GM13976 (cell line): ENCODE results near the gene AP1G2.
"Not testable (repeated sequence)": the region's sequence is repeated elsewhere in the genome, so short reads cannot be mapped to it uniquely, and the experiment has no call there.

ENCODE experiments used
- DNase-seq: peaks from one replicate; pipeline ENCODE4 v3.0.0; 2012; ENCODE audit warnings: low spot score
- CTCF ChIP-seq: IDR thresholded peaks from 2 replicates; pipeline ENCODE4 v1.5.1; 2012; ENCODE audit warnings: borderline replicate concordance, mild to moderate bottlenecking; ENCODE audit not compliant: insufficient read depth; ENCODE audit errors: extremely low read depth, missing control alignments, control extremely low read depth
- in situ Hi-C: fragments of 300-500 bp; cut with MboI; formaldehyde crosslinking; loops from one replicate; pipeline ENCODE4 v1.12.0; 2022; ENCODE audit warnings: low sequenced_read_pairs, mixed read lengths, inconsistent platforms; ENCODE audit not compliant: unreplicated experiment

The AP1G2 gene

GRCh38 chr14:23612354-23612732, 44.8 kb upstream of the AP1G2 start:
- DNase-seq: no peak
- in situ Hi-C loops: no loop called here
- no peak for TF ChIP-seq CTCF

GRCh38 chr14:23610815-23611289, 43.3 kb upstream of the AP1G2 start:
- DNase-seq: no peak
- in situ Hi-C loops: no loop called here
- TF ChIP-seq CTCF: no peak

- DNase-seq: no peak
- no peak for TF ChIP-seq CTCF
These were observed 42.7 kb upstream of the AP1G2 start for GRCh38 chr14:23610090-23610814.

GRCh38 chr14:23609411-23610089, 42.0 kb upstream of the AP1G2 start:
- DNase-seq: not testable (repeated sequence)

More at GRCh38 chr14:23610090-23610814, 42.7 kb upstream of the AP1G2 start:
- in situ Hi-C loops: no loop called here

GRCh38 chr14:23609001-23609400, 41.4 kb upstream of the AP1G2 start:
- DNase-seq: no peak
- in situ Hi-C loops: no loop called here
- TF ChIP-seq CTCF: no peak

More at GRCh38 chr14:23609411-23610089, 42.0 kb upstream of the AP1G2 start:
- in situ Hi-C loops: not testable (repeated sequence)

DNA sequence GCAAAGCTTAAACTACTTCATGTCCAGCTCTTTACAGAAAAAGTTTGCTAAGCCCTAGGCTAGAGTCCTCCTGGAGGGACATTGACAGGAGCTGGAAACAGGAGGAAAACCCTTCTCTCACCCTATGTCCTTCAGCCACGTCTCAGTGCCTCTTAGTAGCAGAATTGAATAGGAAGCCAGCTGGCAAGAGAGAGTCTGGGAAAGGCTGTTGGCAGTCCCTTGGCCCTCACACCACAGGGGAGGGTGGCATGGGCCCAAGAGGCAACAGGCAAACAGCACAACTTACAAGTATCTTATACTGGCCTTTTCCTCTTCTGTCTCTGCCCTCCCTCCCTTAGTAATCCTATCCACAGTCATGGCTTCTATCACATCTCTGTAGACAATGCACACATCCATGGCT, 40.9 kb upstream of the AP1G2 start:
- no peak for TF ChIP-seq CTCF
- in situ Hi-C loops: no loop called here
- DNase-seq: no peak

DNA sequence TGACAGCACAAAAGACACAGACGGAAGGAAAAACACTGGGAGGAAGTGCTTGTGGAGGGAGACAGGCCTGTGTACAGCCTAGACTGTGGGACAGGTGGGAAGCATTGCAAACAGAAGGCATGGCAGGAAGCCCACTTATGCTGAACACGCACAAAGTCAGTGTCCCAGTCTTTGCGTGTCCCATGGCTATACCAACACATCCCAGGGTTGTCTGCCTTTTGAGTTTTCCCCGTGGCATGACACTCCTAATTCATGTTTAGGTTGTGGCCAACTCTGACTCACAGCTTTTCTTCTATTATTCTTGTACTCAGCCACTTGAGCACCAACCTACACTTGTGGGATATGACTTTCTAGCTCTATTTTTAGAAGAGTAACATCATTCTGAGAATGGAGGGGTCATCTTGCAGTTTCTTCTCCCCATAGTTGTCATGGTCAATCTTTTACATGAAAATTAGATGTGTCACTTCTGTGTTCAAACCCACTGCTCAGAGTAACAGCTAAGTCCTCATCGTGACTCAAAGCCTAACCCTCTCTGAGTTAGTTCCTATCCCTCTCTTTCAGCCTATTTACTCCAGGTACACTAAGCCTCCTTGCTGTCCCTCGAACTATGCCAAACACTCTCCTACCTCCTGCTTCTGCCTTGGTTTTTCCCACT, 38.5 kb upstream of the AP1G2 start:
- TF ChIP-seq CTCF: no peak
- peak; percentile 73 for DNase-seq
- in situ Hi-C loops: no loop called here
